Common myeloid progenitor, CD34-positive (primary cell): ENCODE data around the gene ALOXE3.
A peak's percentile ranks its signal among the peaks of the same experiment; 100 is the strongest.

ENCODE experiments used
- CTCF ChIA-PET: fragments of 350-600 bp; sonication (Branson Sonifier 250); formaldehyde crosslinking; loops from one replicate; lab custom pipeline; 2021; ENCODE audit warnings: antibody characterized with exemption; lab: Charles Lee
- POLR2A ChIA-PET: fragments of 350-600 bp; sonication (Branson Sonifier 250); formaldehyde crosslinking; loops from one replicate; lab custom pipeline; 2021; ENCODE audit warnings: antibody characterized with exemption; lab: Charles Lee
- DNase-seq, 3 donors: peaks; one replicate each; pipeline versions ENCODE4 v3.0.0 to v3.0.0-alpha.2; 2013
- H3K27ac ChIP-seq, 2 experiments: 1 replicate in 1 of 2; 2 replicates in 1 of 2; pipeline ENCODE4 v1.7.0; 2013; ENCODE audit warnings: inconsistent platforms in 2 of 2, low read length in 2 of 2, mild to moderate bottlenecking in 2 of 2, low read depth in 1 of 2, moderate library complexity in 1 of 2; ENCODE audit not compliant: severe bottlenecking in 2 of 2, insufficient read depth in 1 of 2, poor library complexity in 1 of 2
- H3K27me3 ChIP-seq, 5 experiments: replicated peaks in 2 of 5; 1 replicate in 3 of 5; 2 replicates in 2 of 5; pipeline versions ENCODE4 v1.6.1 to v1.7.0; 2013; ENCODE audit warnings: low read length in 4 of 5, mild to moderate bottlenecking in 2 of 5, moderate library complexity in 2 of 5, inconsistent platforms in 1 of 5; ENCODE audit not compliant: insufficient read depth in 5 of 5, control insufficient read depth in 4 of 5
- H3K36me3 ChIP-seq, 4 experiments: 1 replicate in 2 of 4; 2 replicates in 2 of 4; pipeline versions ENCODE4 v1.6.1 to v1.7.0; 2013; ENCODE audit warnings: low read length in 3 of 4, control low read depth in 1 of 4, mild to moderate bottlenecking in 1 of 4; ENCODE audit not compliant: control insufficient read depth in 4 of 4, insufficient read depth in 4 of 4
- H3K4me1 ChIP-seq, 4 experiments: 1 replicate in 3 of 4; 2 replicates in 1 of 4; pipeline versions ENCODE4 v1.6.1 to v1.7.1; 2013; ENCODE audit warnings: low read length in 3 of 4, mild to moderate bottlenecking in 3 of 4, control low read depth in 1 of 4, inconsistent platforms in 1 of 4, moderate library complexity in 1 of 4; ENCODE audit not compliant: control insufficient read depth in 4 of 4, insufficient read depth in 4 of 4; ENCODE audit errors: control extremely low read depth in 1 of 4
- H3K4me3 ChIP-seq, 7 experiments: 1 replicate in 4 of 7; 2 replicates in 3 of 7; pipeline versions ENCODE4 v1.5.1 to v1.7.0; 2013; ENCODE audit warnings: mild to moderate bottlenecking in 7 of 7, low read length in 6 of 7, moderate library complexity in 6 of 7, inconsistent platforms in 2 of 7, low read depth in 2 of 7, control low read depth in 1 of 7; ENCODE audit not compliant: insufficient read depth in 4 of 7, control insufficient read depth in 1 of 7; ENCODE audit errors: extremely low read depth in 1 of 7
- H3K9me3 ChIP-seq, 5 experiments: 1 replicate in 4 of 5; 2 replicates in 1 of 5; pipeline versions ENCODE4 v1.6.1 to v1.7.1; 2013; ENCODE audit warnings: low read length in 4 of 5, mild to moderate bottlenecking in 2 of 5, inconsistent platforms in 1 of 5, low read depth in 1 of 5, moderate library complexity in 1 of 5; ENCODE audit not compliant: control insufficient read depth in 4 of 5, insufficient read depth in 2 of 5; ENCODE audit errors: control extremely low read depth in 1 of 5
- WGBS: methylation state at CpG from one replicate; pipeline ENCODE4 v1.1.5; 2013; ENCODE audit not compliant: insufficient coverage; 5-methylcytosine and 5-hydroxymethylcytosine counted together

ALOXE3 gene

GRCh38 chr17:8121407-8121680 is 3.0 kb upstream of the ALOXE3 start:
- no peak for DNase-seq
- Histone ChIP-seq H3K36me3 (no peaks in the 10 kb centered on the region), H3K4me3 (peak overlapping the region in 6 of 7 experiments; percentile 55 to 93 (median 78)), H3K27ac (no peak overlapping the region), H3K27me3 (peaks cover 7 to 56% (median 33%) of the 10 kb centered on the region in 5 experiments), H3K9me3 (no peaks in the 10 kb centered on the region), H3K4me1 (peaks cover 12 to 78% (median 75%) of the 10 kb centered on the region in 4 experiments)
- WGBS, result 0% methylated on average over 12 of the region's 25 CpGs
- POLR2A ChIA-PET, result no interaction called here
- CTCF ChIA-PET, result interaction anchor here (1.5 to 3.9 kb wide), 2 partner anchors 20 to 39 kb away, joined by 8 to 25 read pairs; no protein-coding TSS in a partner anchor

GRCh38 chr17:8120520-8121406 is 2.4 kb upstream of the ALOXE3 start:
- WGBS, result under 1% methylated on average over 28 of the region's 40 CpGs
- H3K4me3 ChIP-seq, result peak overlapping the region; percentile 30 to 93 (median 70)
- peak overlapping the region in 1 of 2 experiments; percentile 43 for H3K27ac ChIP-seq
- CTCF ChIA-PET, result interaction anchor here (0.8 to 6.0 kb wide), 15 partner anchors 13 to 101 kb away, joined by 3 to 52 read pairs (median 7); partner anchors contain the start of gene PER1
- H3K9me3 ChIP-seq, result no peaks in the 10 kb centered on the region
- H3K27me3 ChIP-seq, result peaks cover 7 to 61% (median 33%) of the 10 kb centered on the region in 5 experiments
- H3K36me3 ChIP-seq, result no peaks in the 10 kb centered on the region
- peaks cover 12 to 72% (median 70%) of the 10 kb centered on the region in 4 experiments for H3K4me1 ChIP-seq
- POLR2A ChIA-PET, result interaction anchor here (0.6 to 2.5 kb wide), 7 partner anchors 18 to 207 kb away, joined by 3 to 16 read pairs (median 4); no protein-coding TSS in a partner anchor
- DNase-seq, result no peak

- H3K27me3 ChIP-seq, result peaks cover 7 to 64% (median 38%) of the 10 kb centered on the region in 5 experiments
- 0% methylated on average over 15 of the region's 28 CpGs for WGBS
- H3K9me3 ChIP-seq, result no peaks in the 10 kb centered on the region
- DNase-seq, result peak; percentile 92 to 96 (median 95)
- H3K36me3 ChIP-seq, result no peaks in the 10 kb centered on the region
- CTCF ChIA-PET, result interaction anchor here (0.8 to 6.0 kb wide), 24 partner anchors 12 to 242 kb away, joined by 3 to 87 read pairs (median 6); partner anchors contain the start of genes ALOX12B and PER1
- POLR2A ChIA-PET, result interaction anchor here (0.6 to 2.5 kb wide), 11 partner anchors 19 to 652 kb away, joined by 3 to 16 read pairs (median 4); no protein-coding TSS in a partner anchor
- H3K4me3 ChIP-seq, result peak overlapping the region in 6 of 7 experiments; percentile 79 to 94 (median 86)
- H3K4me1 ChIP-seq, result peaks cover 9 to 65% (median 62%) of the 10 kb centered on the region in 4 experiments
- H3K27ac ChIP-seq, result peak overlapping the region in 1 of 2 experiments; percentile 58
Observed at GRCh38 chr17:8119581-8120519, 1.5 kb upstream of the ALOXE3 start.

GRCh38 chr17:8118769-8119580 is 661 bp upstream of the ALOXE3 start:
- DNase-seq, result peak; percentile 86 to 93 (median 90)
- WGBS, result 0% methylated on average over 32 of the region's 38 CpGs
- H3K4me3 ChIP-seq, result peak overlapping the region; percentile 44 to 94 (median 84)
- CTCF ChIA-PET, result interaction anchor here (1.0 to 6.0 kb wide), 20 partner anchors 12 to 243 kb away, joined by 3 to 87 read pairs (median 7); partner anchors contain the start of genes ALOX12B and PER1
- H3K27me3 ChIP-seq, result peaks cover 4 to 64% (median 32%) of the 10 kb centered on the region in 5 experiments
- H3K27ac ChIP-seq, result peak overlapping the region in 1 of 2 experiments; percentile 58
- H3K36me3 ChIP-seq, result no peaks in the 10 kb centered on the region
- peaks cover 2 to 57% (median 53%) of the 10 kb centered on the region in 4 experiments for H3K4me1 ChIP-seq
- H3K9me3 ChIP-seq, result no peaks in the 10 kb centered on the region
- POLR2A ChIA-PET, result interaction anchor here (0.6 to 2.5 kb wide), 6 partner anchors 38 to 652 kb away, joined by 3 to 16 read pairs (median 4); no protein-coding TSS in a partner anchor

GRCh38 chr17:8117367-8117979 is 841 bp downstream of the ALOXE3 start:
- peak in 2 of 3 donors; percentile 35 to 42 for DNase-seq
- ChIA-PET POLR2A (no interaction called here), CTCF (interaction anchor here (1.2 to 6.0 kb wide), 10 partner anchors 9 to 60 kb away, joined by 4 to 87 read pairs (median 9); partner anchors contain the start of genes ALOX12B and PER1)
- Histone ChIP-seq H3K4me1 (peaks cover 0 to 42% (median 38%) of the 10 kb centered on the region in 4 experiments), H3K9me3 (no peaks in the 10 kb centered on the region), H3K27ac (no peak overlapping the region), H3K4me3 (peak overlapping the region; percentile 44 to 94 (median 84)), H3K27me3 (peaks cover 4 to 51% (median 23%) of the 10 kb centered on the region in 5 experiments), H3K36me3 (no peaks in the 10 kb centered on the region)
- 1% methylated on average over 16 of the region's 18 CpGs for WGBS
